ENCODE results near the gene AGXT. TPM values are rescaled to one million over a fixed set of nuclear protein-coding genes. Genes with fewer than 3 reads are reported as not detected.

Gene AGXT
- total RNA-seq, 1 donor from 2014 or later = not detected

- no peaks in the 10 kb centered on the region for H3K36me3 ChIP-seq
- DNase-seq (peak; percentile 81), ATAC-seq (peak; percentile 68)
- no peaks in the 10 kb centered on the region for H3K9me3 ChIP-seq
- H3K27ac ChIP-seq = peak overlapping the region; percentile 72
- H3K27me3 ChIP-seq = peaks cover 11% of the 10 kb centered on the region
- intact Hi-C loops (cut with DNase I) = no loop called here
- no peak overlapping the region for H3K4me3 ChIP-seq
- peaks cover 30% of the 10 kb centered on the region for H3K4me1 ChIP-seq
- TF ChIP-seq, protein P1, sequence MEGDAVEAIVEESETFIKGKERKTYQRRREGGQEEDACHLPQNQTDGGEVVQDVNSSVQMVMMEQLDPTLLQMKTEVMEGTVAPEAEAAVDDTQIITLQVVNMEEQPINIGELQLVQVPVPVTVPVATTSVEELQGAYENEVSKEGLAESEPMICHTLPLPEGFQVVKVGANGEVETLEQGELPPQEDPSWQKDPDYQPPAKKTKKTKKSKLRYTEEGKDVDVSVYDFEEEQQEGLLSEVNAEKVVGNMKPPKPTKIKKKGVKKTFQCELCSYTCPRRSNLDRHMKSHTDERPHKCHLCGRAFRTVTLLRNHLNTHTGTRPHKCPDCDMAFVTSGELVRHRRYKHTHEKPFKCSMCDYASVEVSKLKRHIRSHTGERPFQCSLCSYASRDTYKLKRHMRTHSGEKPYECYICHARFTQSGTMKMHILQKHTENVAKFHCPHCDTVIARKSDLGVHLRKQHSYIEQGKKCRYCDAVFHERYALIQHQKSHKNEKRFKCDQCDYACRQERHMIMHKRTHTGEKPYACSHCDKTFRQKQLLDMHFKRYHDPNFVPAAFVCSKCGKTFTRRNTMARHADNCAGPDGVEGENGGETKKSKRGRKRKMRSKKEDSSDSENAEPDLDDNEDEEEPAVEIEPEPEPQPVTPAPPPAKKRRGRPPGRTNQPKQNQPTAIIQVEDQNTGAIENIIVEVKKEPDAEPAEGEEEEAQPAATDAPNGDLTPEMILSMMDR (IDR thresholded peaks at IDR 0.05) = peak; percentile 92
Observed at GRCh38 chr2:240913810-240914644, 45.4 kb downstream of the AGXT start.

GRCh38 chr2:240914645-240915525, 46.3 kb downstream of the AGXT start:
- TF ChIP-seq, protein P1 (IDR thresholded peaks at IDR 0.05) = peak; percentile 3
- Histone ChIP-seq H3K9me3 (no peaks in the 10 kb centered on the region), H3K36me3 (no peaks in the 10 kb centered on the region), H3K4me1 (peaks cover 30% of the 10 kb centered on the region), H3K27me3 (peaks cover 11% of the 10 kb centered on the region), H3K4me3 (no peak overlapping the region), H3K27ac (no peak overlapping the region)
- ATAC-seq = no peak
- intact Hi-C loops (cut with DNase I) = no loop called here
- no peak for DNase-seq

- TF ChIP-seq, protein P1 (IDR thresholded peaks at IDR 0.05) = no peak
- no peaks in the 10 kb centered on the region for H3K36me3 ChIP-seq
- peak; percentile 60 for DNase-seq
- peaks cover 11% of the 10 kb centered on the region for H3K27me3 ChIP-seq
- intact Hi-C loops (cut with DNase I) = no loop called here
- no peaks in the 10 kb centered on the region for H3K9me3 ChIP-seq
- H3K4me3 ChIP-seq = no peak overlapping the region
- ATAC-seq = no peak
- H3K27ac ChIP-seq = no peak overlapping the region
- H3K4me1 ChIP-seq = peaks cover 30% of the 10 kb centered on the region
Observed at GRCh38 chr2:240915526-240916341, 47.1 kb downstream of the AGXT start.

DNA sequence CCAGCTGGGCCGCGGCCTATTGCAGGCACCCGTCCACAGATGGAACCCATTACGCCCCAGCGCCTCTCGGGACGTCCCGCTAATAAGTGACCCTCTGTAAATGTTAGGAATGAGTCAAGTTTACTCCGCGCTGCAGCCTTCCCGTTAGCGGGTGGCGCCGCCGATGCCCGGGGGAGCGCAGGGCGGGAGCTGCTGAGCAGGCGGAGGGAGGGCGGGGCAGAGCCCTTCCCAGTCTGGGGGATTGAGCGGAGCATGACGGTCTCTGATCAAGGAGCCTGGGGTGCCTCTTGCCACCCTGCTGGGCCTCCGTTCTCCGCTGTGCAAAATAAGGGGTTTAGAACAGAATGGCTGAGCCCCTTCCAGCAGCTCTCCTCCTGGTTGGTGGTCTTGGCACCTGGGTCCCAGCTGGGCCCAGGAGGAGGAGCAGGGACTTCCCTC, 48.0 kb downstream of the AGXT start:
- intact Hi-C loops (cut with DNase I) = no loop called here
- DNase-seq = peak; percentile 76
- TF ChIP-seq, protein P1 (IDR thresholded peaks at IDR 0.05) = no peak
- peak; percentile 24 for ATAC-seq
- Histone ChIP-seq H3K4me1 (peaks cover 30% of the 10 kb centered on the region), H3K27ac (peak overlapping the region; percentile 32), H3K27me3 (peaks cover 11% of the 10 kb centered on the region), H3K36me3 (no peaks in the 10 kb centered on the region), H3K9me3 (no peaks in the 10 kb centered on the region), H3K4me3 (no peak overlapping the region)

GRCh38 chr2:240917009-240917683, 48.5 kb downstream of the AGXT start:
- H3K27me3 ChIP-seq = peaks cover 11% of the 10 kb centered on the region
- no peaks in the 10 kb centered on the region for H3K36me3 ChIP-seq
- no peak overlapping the region for H3K4me3 ChIP-seq
- ATAC-seq (no peak), DNase-seq (peak; percentile 65)
- TF ChIP-seq, protein P1 (IDR thresholded peaks at IDR 0.05) = no peak
- H3K27ac ChIP-seq = peak overlapping the region; percentile 32
- no peaks in the 10 kb centered on the region for H3K9me3 ChIP-seq
- peaks cover 30% of the 10 kb centered on the region for H3K4me1 ChIP-seq
- intact Hi-C loops (cut with DNase I) = no loop called here
